Sigmoid colon (tissue), 4 donors: ENCODE results near the gene SPINK8.

ENCODE experiments used
- CTCF ChIP-seq, 4 experiments: fragments of 450-650 bp in 3 of 4; fragments of 200-600 bp in 1 of 4; IDR thresholded peaks; one replicate each; pipeline ENCODE4 v1.5.1; 2016 to 2019; ENCODE audit warnings: antibody characterized with exemption in 4 of 4, mild to moderate bottlenecking in 3 of 4, moderate library complexity in 2 of 4
- POLR2A ChIP-seq, 2 donors: fragments of 450-650 bp; IDR thresholded peaks; one replicate each; pipeline ENCODE4 v1.6.1; 2016; ENCODE audit warnings: antibody characterized with exemption in 2 of 2, mild to moderate bottlenecking in 2 of 2, moderate library complexity in 2 of 2
- POLR2AphosphoS5 ChIP-seq, 4 donors: sonication (generic); formaldehyde crosslinking; IDR thresholded peaks; one replicate each; pipeline ENCODE4 v1.6.1; 2017; ENCODE audit warnings: antibody characterized with exemption in 4 of 4

- TF ChIP-seq CTCF (IDR thresholded peaks at IDR 0.05) (no peak), POLR2AphosphoS5 (IDR thresholded peaks at IDR 0.05) (no peak), POLR2A (IDR thresholded peaks at IDR 0.05) (no peak)
Observed at GRCh38 chr3:48318713-48319468, 14.6 kb downstream of the SPINK8 start.
